ENCODE measurements around the gene CGAS. TPM values are rescaled to one million over a fixed set of nuclear protein-coding genes. Genes with fewer than 3 reads are reported as not detected.

Gene CGAS
- total and polyA plus RNA-seq, 9 of the 15 experiments (the other 6 are each of a cell fraction or from before 2014, with no cell fraction given) = 0.01 to 0.32 (median 0.06) TPM; not detected in 2

- H3K9me3 ChIP-seq (replicated peaks; ENCODE audit: control insufficient read depth, insufficient read depth, low read depth, low read length) = no peaks in the 10 kb centered on the region
- no peaks in the 10 kb centered on the region for H3K27me3 ChIP-seq (ENCODE audit: control insufficient read depth in 2 of 2, insufficient read depth in 2 of 2, low read length in 2 of 2)
- no peaks in the 10 kb centered on the region for H4K20me1 ChIP-seq (replicated peaks; ENCODE audit: control insufficient read depth, insufficient read depth, low read length)
- WGBS (ENCODE audit: insufficient coverage, low coverage, missing lambda C conversion rate) = 95% methylated on average over 12 of the region's 12 CpGs
- CTCF ChIA-PET (ENCODE audit: low intra/inter-chr PET ratio) = no interaction called here
- H3K36me3 ChIP-seq (ENCODE audit: control insufficient read depth, insufficient read depth, low read length) = peaks cover 80% of the 10 kb centered on the region
- no peak overlapping the region for H3K4me3 ChIP-seq
- no TSS peak for BruUV-seq (replicated peaks)
- no peak for DNase-seq (ENCODE audit: extremely low read depth in 1 of 4, low spot score in 3 of 4)
- FAIRE-seq = no peak
- ATAC-seq = no peak
- no peaks in the 10 kb centered on the region for H3K9me1 ChIP-seq (ENCODE audit: control insufficient read depth, insufficient read depth, low read length)
- no peak overlapping the region for H2AFZ ChIP-seq (ENCODE audit: low read depth, low read length)
- H3K27ac ChIP-seq (ENCODE audit: extremely low read depth, low read depth, low read length) = no peak overlapping the region
- intact Hi-C loops (cut with micrococcal nuclease) = no loop called here
- TF ChIP-seq NR1H2 (CRISPR knock-in tag; IDR thresholded peaks at IDR 0.05) (no peak), MEF2D (tag; conservative IDR thresholded peaks at IDR 0.05; ENCODE audit: low read depth) (no peak), ZNF644 (tag; IDR thresholded peaks at IDR 0.05; ENCODE audit: low read depth) (no peak), NFATC3 (IDR thresholded peaks at IDR 0.05) (no peak), CHD1 (IDR thresholded peaks at IDR 0.05; ENCODE audit: low read length) (no peak), ZNF384 (IDR thresholded peaks at IDR 0.05; ENCODE audit: low read depth, low read length) (no peak), SMAD1 (IDR thresholded peaks at IDR 0.05; ENCODE audit: low read depth, low read length, partially characterized antibody) (no peak), PTRF (tag; IDR thresholded peaks at IDR 0.05) (no peak), ZBTB5 (IDR thresholded peaks at IDR 0.05) (no peak), ZNF146 (CRISPR knock-in tag; IDR thresholded peaks at IDR 0.05; ENCODE audit: unreplicated experiment) (no peak), ZNF3 (CRISPR knock-in tag; IDR thresholded peaks at IDR 0.05) (no peak), NRF1 (conservative IDR thresholded peaks at IDR 0.05 in 1 of 2, IDR thresholded peaks at IDR 0.05 in 1 of 2) (no peak), DPF2 (IDR thresholded peaks at IDR 0.05) (no peak), SAP30 (IDR thresholded peaks at IDR 0.05; ENCODE audit: borderline replicate concordance, insufficient read depth, low read depth, low read length, poor library complexity, severe bottlenecking) (no peak), STAT5B (CRISPR knock-in tag; IDR thresholded peaks at IDR 0.05) (no peak), ZNF354B (CRISPR knock-in tag; IDR thresholded peaks at IDR 0.05) (no peak), NFIX (CRISPR knock-in tag; IDR thresholded peaks at IDR 0.05; ENCODE audit: low read depth) (no peak)
- in situ Hi-C loops (cut with MboI) = no loop called here
- POLR2A ChIA-PET = interaction anchor here (1.2 to 1.4 kb wide), 2 partner anchors 15 to 20 kb away, joined by 3 to 7 read pairs; partner anchors contain the start of gene MTO1
- H3K4me1 ChIP-seq (replicated peaks in 1 of 2; ENCODE audit: control insufficient read depth in 2 of 2, insufficient read depth in 2 of 2, low read length in 2 of 2) = no peaks in the 10 kb centered on the region; a peak in 1 of 5 replicates
- H3K4me2 ChIP-seq (ENCODE audit: insufficient read depth, low read length) = no peak overlapping the region
- H3K9ac ChIP-seq (ENCODE audit: insufficient read depth in 1 of 2, low read depth in 2 of 2, low read length in 2 of 2) = no peak overlapping the region
- H3K79me2 ChIP-seq (ENCODE audit: control insufficient read depth, insufficient read depth, low read length) = no peaks in the 10 kb centered on the region
Measured at GRCh38 chr6:73481969-73482368, 29.9 kb upstream of the CGAS start.

Data from K562 (cell line).